Caco-2 (cell line): ENCODE data around the gene LTBP3. TPM values are rescaled to one million over a fixed set of nuclear protein-coding genes. Genes with fewer than 3 reads are reported as not detected.
"Not testable (repeated sequence)": the region's sequence is repeated elsewhere in the genome, so short reads cannot be mapped to it uniquely, and the experiment has no call there.

ENCODE experiments used
- BruUV-seq: library from RNA; stranded (reverse); fragments of 400-500 nt; replicated peaks from 2 replicates; lab custom pipeline; 2021; lab: Mats Ljungman, UMichigan
- CTCF ChIA-PET: fragments of 300-600 bp; sonication (Branson Sonifier 250); formaldehyde crosslinking; loops from one replicate; lab custom pipeline; 2022; ENCODE audit warnings: antibody characterized with exemption; lab: Charles Lee
- POLR2A ChIA-PET: fragments of 300-600 bp; sonication (Branson Sonifier 250); formaldehyde crosslinking; loops from one replicate; lab custom pipeline; 2022; ENCODE audit warnings: antibody characterized with exemption; lab: Charles Lee
- DNase-seq, 2 experiments: peaks; one replicate each; pipeline versions ENCODE4 v3.0.0 to v3.0.0-alpha.2; 2020 to 2022
- H3K27me3 ChIP-seq: replicated peaks from 2 replicates; pipeline ENCODE4 v1.6.0; 2011; ENCODE audit warnings: low read length; ENCODE audit not compliant: control insufficient read depth, insufficient read depth
- H3K36me3 ChIP-seq: 2 replicates; pipeline ENCODE4 v1.5.1; 2011; ENCODE audit warnings: low read length; ENCODE audit not compliant: control insufficient read depth, insufficient read depth
- H3K4me1 ChIP-seq: fragments of 250-450 bp; sonication (Bioruptor Pico); 2 replicates; pipeline ENCODE4 v1.5.1; 2020; ENCODE audit warnings: mild to moderate bottlenecking
- H3K4me3 ChIP-seq: 2 replicates; pipeline ENCODE4 v1.5.1; 2011; ENCODE audit warnings: low read depth, mild to moderate bottlenecking, control low read depth, low read length
- H3K9me3 ChIP-seq: fragments of 250-450 bp; sonication (Bioruptor Pico); 2 replicates; pipeline ENCODE4 v1.5.1; 2020; ENCODE audit warnings: mild to moderate bottlenecking, moderate library complexity
- H3K27ac Mint-ChIP-seq: one replicate; pipeline ENCODE4 v1.8.0; 2022; ENCODE audit warnings: mixed read lengths; ENCODE audit not compliant: unreplicated experiment
- H3K27me3 Mint-ChIP-seq: one replicate; pipeline ENCODE4 v1.8.0; 2022; ENCODE audit warnings: mixed read lengths; ENCODE audit not compliant: insufficient read depth, unreplicated experiment
- H3K36me3 Mint-ChIP-seq: one replicate; pipeline ENCODE4 v1.8.0; 2022; ENCODE audit warnings: mild to moderate bottlenecking, mixed read lengths; ENCODE audit not compliant: insufficient read depth, unreplicated experiment
- H3K4me1 Mint-ChIP-seq: one replicate; pipeline ENCODE4 v1.8.0; 2022; ENCODE audit warnings: low read depth, mixed read lengths; ENCODE audit not compliant: unreplicated experiment
- H3K4me3 Mint-ChIP-seq: one replicate; pipeline ENCODE4 v1.8.0; 2022; ENCODE audit warnings: mild to moderate bottlenecking, moderate library complexity, mixed read lengths; ENCODE audit not compliant: unreplicated experiment
- H3K9me3 Mint-ChIP-seq: one replicate; pipeline ENCODE4 v1.8.0; 2022; ENCODE audit warnings: mixed read lengths; ENCODE audit not compliant: unreplicated experiment
- intact Hi-C: fragments of 100-400 bp; cut with micrococcal nuclease; formaldehyde crosslinking; loops from one replicate; pipeline ENCODE4 v1.10.0; 2022; ENCODE audit not compliant: unreplicated experiment
- total RNA-seq: library from RNA; stranded (reverse); gene quantifications from 2 replicates; pipeline ENCODE4 v1.2.3, GENCODE V29; 2022
- TF ChIP-seq, protein P1 (sequence below), 2 experiments: fragments of 200-600 bp in 1 of 2; IDR thresholded peaks; 1 replicate in 1 of 2; 2 replicates in 1 of 2; pipeline versions ENCODE4 v1.5.1 to v1.8.0; 2011 to 2022; ENCODE audit warnings: antibody characterized with exemption in 1 of 2, control low read depth in 1 of 2, inconsistent platforms in 1 of 2, low read depth in 1 of 2, low read length in 1 of 2, mild to moderate bottlenecking in 1 of 2, moderate library complexity in 1 of 2; ENCODE audit not compliant: insufficient read depth in 1 of 2, severe bottlenecking in 1 of 2, unreplicated experiment in 1 of 2

Gene LTBP3
- total RNA-seq, 1 experiment from 2014 or later = 91.2 TPM

- intact Hi-C loops = no loop called here
- CTCF ChIA-PET = interaction anchor here (0.5 to 1.1 kb wide), 5 partner anchors 13 to 249 kb away, joined by 3 to 4 read pairs (median 3); partner anchors contain the start of gene ZNRD2
- peaks cover 31% of the 10 kb centered on the region for H3K4me1 Mint-ChIP-seq
Observed at GRCh38 chr11:65524014-65524740, 34.0 kb downstream of the LTBP3 start.

GRCh38 chr11:65523631-65523968 lies 34.6 kb downstream of the LTBP3 start:
- POLR2A ChIA-PET = interaction anchor here (0.5 to 1.6 kb wide), 2 partner anchors 16 to 27 kb away, joined by 3 read pairs; no protein-coding TSS in a partner anchor
- CTCF ChIA-PET, H3K9me3 ChIP-seq, H3K27me3 ChIP-seq, H3K9me3 Mint-ChIP-seq, H3K36me3 ChIP-seq, BruUV-seq, DNase-seq, H3K27me3 Mint-ChIP-seq: not testable (repeated sequence)
- intact Hi-C loops = loop anchor here (2.0 kb wide), 1 partner anchor 47 kb away; the partner anchor contains the start of gene ZNRD2
- H3K4me1 Mint-ChIP-seq = peaks cover 26% of the 10 kb centered on the region
- Histone ChIP-seq H3K4me1 (peaks cover 42% of the 10 kb centered on the region), H3K4me3 (peak overlapping the region; percentile 23; the same call in 1 of the 2 replicates)
- peak overlapping the region; percentile 88 for H3K4me3 Mint-ChIP-seq
- H3K27ac Mint-ChIP-seq = peak overlapping the region; percentile 95
- peaks cover 30% of the 10 kb centered on the region for H3K36me3 Mint-ChIP-seq

More at GRCh38 chr11:65524014-65524740, 34.0 kb downstream of the LTBP3 start:
- DNase-seq = no peak
- Mint-ChIP-seq H3K27ac (peak overlapping the region; percentile 95), H3K27me3 (no peaks in the 10 kb centered on the region), H3K4me3 (peak overlapping the region; percentile 88), H3K36me3 (peaks cover 34% of the 10 kb centered on the region), H3K9me3 (no peaks in the 10 kb centered on the region)
- BruUV-seq = TSS peak; percentile 15
- H3K27me3 ChIP-seq = no peaks in the 10 kb centered on the region
- H3K4me1 ChIP-seq = peaks cover 42% of the 10 kb centered on the region
- peak overlapping the region; percentile 28 for H3K4me3 ChIP-seq
- peaks cover 3% of the 10 kb centered on the region for H3K36me3 ChIP-seq
- POLR2A ChIA-PET = interaction anchor here (0.5 to 1.6 kb wide), 7 partner anchors 17 to 52 kb away, joined by 3 to 7 read pairs (median 4); partner anchors contain the start of gene MALAT1
- H3K9me3 ChIP-seq = no peaks in the 10 kb centered on the region
- TF ChIP-seq, protein P1, sequence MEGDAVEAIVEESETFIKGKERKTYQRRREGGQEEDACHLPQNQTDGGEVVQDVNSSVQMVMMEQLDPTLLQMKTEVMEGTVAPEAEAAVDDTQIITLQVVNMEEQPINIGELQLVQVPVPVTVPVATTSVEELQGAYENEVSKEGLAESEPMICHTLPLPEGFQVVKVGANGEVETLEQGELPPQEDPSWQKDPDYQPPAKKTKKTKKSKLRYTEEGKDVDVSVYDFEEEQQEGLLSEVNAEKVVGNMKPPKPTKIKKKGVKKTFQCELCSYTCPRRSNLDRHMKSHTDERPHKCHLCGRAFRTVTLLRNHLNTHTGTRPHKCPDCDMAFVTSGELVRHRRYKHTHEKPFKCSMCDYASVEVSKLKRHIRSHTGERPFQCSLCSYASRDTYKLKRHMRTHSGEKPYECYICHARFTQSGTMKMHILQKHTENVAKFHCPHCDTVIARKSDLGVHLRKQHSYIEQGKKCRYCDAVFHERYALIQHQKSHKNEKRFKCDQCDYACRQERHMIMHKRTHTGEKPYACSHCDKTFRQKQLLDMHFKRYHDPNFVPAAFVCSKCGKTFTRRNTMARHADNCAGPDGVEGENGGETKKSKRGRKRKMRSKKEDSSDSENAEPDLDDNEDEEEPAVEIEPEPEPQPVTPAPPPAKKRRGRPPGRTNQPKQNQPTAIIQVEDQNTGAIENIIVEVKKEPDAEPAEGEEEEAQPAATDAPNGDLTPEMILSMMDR (IDR thresholded peaks at IDR 0.05; ENCODE audit: insufficient read depth in 1 of 2, low read depth in 1 of 2, low read length in 1 of 2, severe bottlenecking in 1 of 2, unreplicated experiment in 1 of 2) = no peak

DNA sequence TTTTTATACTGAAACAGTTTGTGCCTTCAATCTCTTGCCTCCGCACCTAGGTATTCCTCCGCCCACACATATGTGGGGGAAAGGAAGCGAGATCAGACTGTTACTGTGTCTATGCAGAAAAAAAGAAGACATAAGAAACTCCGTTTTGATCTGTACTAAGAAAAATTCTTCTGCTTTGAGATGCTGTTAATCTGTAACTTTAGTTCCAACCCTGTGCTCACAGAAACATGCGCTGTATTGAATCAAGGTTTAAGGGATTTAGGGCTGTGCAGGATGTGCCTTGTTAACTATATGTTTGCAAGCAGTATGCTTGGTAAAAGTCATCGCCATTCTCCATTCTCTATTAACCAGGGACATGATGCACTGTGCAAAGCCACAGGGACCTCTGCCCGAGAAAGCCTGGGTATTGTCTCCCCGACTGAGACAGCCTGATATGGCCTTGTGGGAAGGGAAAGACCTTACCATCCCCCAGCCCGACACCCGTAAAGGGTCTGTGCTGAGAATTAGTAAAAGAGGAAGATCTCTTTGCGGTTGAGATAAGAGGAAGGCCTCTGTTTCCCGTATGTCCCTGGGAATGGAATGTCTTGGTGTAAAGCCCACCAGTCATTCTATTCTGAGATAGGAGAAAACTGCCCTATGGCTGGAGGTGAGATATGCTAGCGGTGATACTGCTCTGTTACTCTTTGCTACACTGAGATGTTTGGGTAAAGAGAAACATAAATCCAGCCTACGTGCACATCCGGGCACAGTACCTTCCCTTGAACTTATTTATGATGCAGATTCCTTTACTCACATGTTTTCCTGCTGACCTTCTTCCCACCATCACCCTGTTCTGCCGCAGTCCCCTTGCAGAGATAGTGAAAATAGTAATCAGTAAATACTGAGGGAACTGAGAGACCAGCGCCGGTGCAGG lies 35.2 kb downstream of the LTBP3 start:
- peak; percentile 74 to 79 for DNase-seq
- Histone ChIP-seq H3K4me1 (peaks cover 42% of the 10 kb centered on the region), H3K4me3 (peak overlapping the region; percentile 36)
- H3K27me3 ChIP-seq, H3K9me3 ChIP-seq, H3K27me3 Mint-ChIP-seq, BruUV-seq, H3K9me3 Mint-ChIP-seq, CTCF ChIA-PET, H3K36me3 ChIP-seq: not testable (repeated sequence)
- intact Hi-C loops = loop anchor here (2.0 kb wide), 1 partner anchor 48 kb away; the partner anchor contains the start of gene ZNRD2
- peaks cover 29% of the 10 kb centered on the region for H3K36me3 Mint-ChIP-seq
- H3K4me1 Mint-ChIP-seq = peaks cover 25% of the 10 kb centered on the region
- POLR2A ChIA-PET = interaction anchor here (0.7 kb wide), 1 partner anchor 248 kb away, joined by 4 read pairs; no protein-coding TSS in a partner anchor
- H3K27ac Mint-ChIP-seq = peak overlapping the region; percentile 95
- peak overlapping the region; percentile 88 for H3K4me3 Mint-ChIP-seq

GRCh38 chr11:65521777-65522521 lies 36.2 kb downstream of the LTBP3 start:
- H3K27ac Mint-ChIP-seq = peak overlapping the region; percentile 95

GRCh38 chr11:65518941-65519549 lies 39.1 kb downstream of the LTBP3 start:
- H3K27me3 Mint-ChIP-seq, H3K4me3 Mint-ChIP-seq, H3K9me3 ChIP-seq, DNase-seq, H3K27ac Mint-ChIP-seq, H3K4me3 ChIP-seq, BruUV-seq, H3K27me3 ChIP-seq, intact Hi-C loops, H3K36me3 ChIP-seq: not testable (repeated sequence)
- H3K4me1 ChIP-seq = peaks cover 28% of the 10 kb centered on the region
- peaks cover 12% of the 10 kb centered on the region for H3K36me3 Mint-ChIP-seq
- CTCF ChIA-PET = interaction anchor here (0.6 to 0.7 kb wide), 2 partner anchors 96 to 214 kb away, joined by 5 read pairs; partner anchors contain the start of gene NEAT1
- POLR2A ChIA-PET = interaction anchor here (0.7 kb wide), 1 partner anchor 441 kb away, joined by 5 read pairs; no protein-coding TSS in a partner anchor
- peaks cover 12% of the 10 kb centered on the region for H3K9me3 Mint-ChIP-seq
- H3K4me1 Mint-ChIP-seq = peaks cover 26% of the 10 kb centered on the region

More at GRCh38 chr11:65521777-65522521, 36.2 kb downstream of the LTBP3 start:
- intact Hi-C loops = loop anchor here (2.0 kb wide), 1 partner anchor 49 kb away; the partner anchor contains the start of gene ZNRD2
- Mint-ChIP-seq H3K36me3 (peaks cover 19% of the 10 kb centered on the region), H3K4me1 (peaks cover 25% of the 10 kb centered on the region), H3K4me3 (peak overlapping the region; percentile 88)
- BruUV-seq, H3K27me3 Mint-ChIP-seq, H3K9me3 ChIP-seq, DNase-seq, CTCF ChIA-PET, H3K27me3 ChIP-seq, H3K9me3 Mint-ChIP-seq, H3K36me3 ChIP-seq: not testable (repeated sequence)
- H3K4me1 ChIP-seq = peaks cover 42% of the 10 kb centered on the region
- POLR2A ChIA-PET = interaction anchor here (0.7 kb wide), 1 partner anchor 247 kb away, joined by 4 read pairs; no protein-coding TSS in a partner anchor
- peak overlapping the region; percentile 36 for H3K4me3 ChIP-seq
